ENCODE data around the gene ADGRA3. TPM values are rescaled to one million over a fixed set of nuclear protein-coding genes. Genes with fewer than 3 reads are reported as not detected.

Gene ADGRA3
- total RNA-seq, 1 experiment from 2014 or later: 41.2 TPM

- ChIA-PET POLR2A (no interaction called here), CTCF (no interaction called here)
- Histone ChIP-seq H3K9me3 (ENCODE audit: control insufficient read depth, insufficient read depth, low read depth, low read length) (no peaks in the 10 kb centered on the region), H3K27me3 (ENCODE audit: control insufficient read depth, insufficient read depth, low read length) (no peaks in the 10 kb centered on the region), H3K27ac (ENCODE audit: low read length) (no peak overlapping the region), H3K36me3 (ENCODE audit: control insufficient read depth, insufficient read depth, low read length) (no peaks in the 10 kb centered on the region), H3K4me3 (ENCODE audit: low read depth in 2 of 2, low read length in 2 of 2) (no peak overlapping the region), H3K4me1 (ENCODE audit: control insufficient read depth, insufficient read depth, low read length) (peaks cover 7% of the 10 kb centered on the region)
- ATAC-seq: no peak
- TF ChIP-seq POLR2AphosphoS5 (IDR thresholded peaks at IDR 0.05; ENCODE audit: low read depth, low read length) (no peak), REST (IDR thresholded peaks at IDR 0.05; ENCODE audit: insufficient read depth in 1 of 2, low read depth in 2 of 2, low read length in 1 of 2) (no peak), SIN3A (IDR thresholded peaks at IDR 0.05; ENCODE audit: borderline replicate concordance, insufficient read depth, low read depth, low read length) (no peak), TCF7L2 (IDR thresholded peaks at IDR 0.05; ENCODE audit: low read depth, low read length) (no peak)
- TF ChIP-seq, protein P1, sequence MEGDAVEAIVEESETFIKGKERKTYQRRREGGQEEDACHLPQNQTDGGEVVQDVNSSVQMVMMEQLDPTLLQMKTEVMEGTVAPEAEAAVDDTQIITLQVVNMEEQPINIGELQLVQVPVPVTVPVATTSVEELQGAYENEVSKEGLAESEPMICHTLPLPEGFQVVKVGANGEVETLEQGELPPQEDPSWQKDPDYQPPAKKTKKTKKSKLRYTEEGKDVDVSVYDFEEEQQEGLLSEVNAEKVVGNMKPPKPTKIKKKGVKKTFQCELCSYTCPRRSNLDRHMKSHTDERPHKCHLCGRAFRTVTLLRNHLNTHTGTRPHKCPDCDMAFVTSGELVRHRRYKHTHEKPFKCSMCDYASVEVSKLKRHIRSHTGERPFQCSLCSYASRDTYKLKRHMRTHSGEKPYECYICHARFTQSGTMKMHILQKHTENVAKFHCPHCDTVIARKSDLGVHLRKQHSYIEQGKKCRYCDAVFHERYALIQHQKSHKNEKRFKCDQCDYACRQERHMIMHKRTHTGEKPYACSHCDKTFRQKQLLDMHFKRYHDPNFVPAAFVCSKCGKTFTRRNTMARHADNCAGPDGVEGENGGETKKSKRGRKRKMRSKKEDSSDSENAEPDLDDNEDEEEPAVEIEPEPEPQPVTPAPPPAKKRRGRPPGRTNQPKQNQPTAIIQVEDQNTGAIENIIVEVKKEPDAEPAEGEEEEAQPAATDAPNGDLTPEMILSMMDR (IDR thresholded peaks at IDR 0.05): no peak
- intact Hi-C loops (cut with micrococcal nuclease; ENCODE audit: unreplicated experiment) (no loop called here), in situ Hi-C loops (cut with HindIII; ENCODE audit: low pct_unique_long_range_greater_than_20kb, low sequenced_read_pairs) (no loop called here)
- DNase-seq (ENCODE audit: low read depth, low spot score): no peak
- no TSS peak for BruUV-seq (replicated peaks)
Observed at GRCh38 chr4:22486276-22486675, 29.6 kb downstream of the ADGRA3 start.

GRCh38 chr4:22485737-22486136, 30.1 kb downstream of the ADGRA3 start:
- Histone ChIP-seq H3K4me3 (ENCODE audit: low read depth in 2 of 2, low read length in 2 of 2) (no peak overlapping the region), H3K27me3 (ENCODE audit: control insufficient read depth, insufficient read depth, low read length) (no peaks in the 10 kb centered on the region), H3K4me1 (ENCODE audit: control insufficient read depth, insufficient read depth, low read length) (peaks cover 11% of the 10 kb centered on the region), H3K36me3 (ENCODE audit: control insufficient read depth, insufficient read depth, low read length) (no peaks in the 10 kb centered on the region), H3K27ac (ENCODE audit: low read length) (no peak overlapping the region), H3K9me3 (ENCODE audit: control insufficient read depth, insufficient read depth, low read depth, low read length) (no peaks in the 10 kb centered on the region)
- ChIA-PET CTCF (no interaction called here), POLR2A (no interaction called here)
- no TSS peak for BruUV-seq (replicated peaks)
- intact Hi-C loops (cut with micrococcal nuclease; ENCODE audit: unreplicated experiment) (no loop called here), in situ Hi-C loops (cut with HindIII; ENCODE audit: low pct_unique_long_range_greater_than_20kb, low sequenced_read_pairs) (no loop called here)
- no peak for TF ChIP-seq POLR2AphosphoS5 (IDR thresholded peaks at IDR 0.05; ENCODE audit: low read depth, low read length)
- TF ChIP-seq, protein P1 (IDR thresholded peaks at IDR 0.05): no peak
- no peak for TF ChIP-seq SIN3A (IDR thresholded peaks at IDR 0.05; ENCODE audit: borderline replicate concordance, insufficient read depth, low read depth, low read length)
- TF ChIP-seq TCF7L2 (IDR thresholded peaks at IDR 0.05; ENCODE audit: low read depth, low read length): no peak
- no peak for TF ChIP-seq REST (IDR thresholded peaks at IDR 0.05; ENCODE audit: insufficient read depth in 1 of 2, low read depth in 2 of 2, low read length in 1 of 2)
- DNase-seq (ENCODE audit: low read depth, low spot score) (no peak), ATAC-seq (no peak)
